Erythroblast (primary cell): Measurements from ENCODE around the gene ATG9A.

Experiments
- DNase-seq, 2 experiments: peaks; one replicate each; lab custom pipeline; 2025; lab: John Stamatoyannopoulos, UW
- GATA1 ChIP-seq: IDR thresholded peaks from 2 replicates; pipeline ENCODE4 v1.6.1; 2011; ENCODE audit warnings: low read depth, mild to moderate bottlenecking, control low read depth, low read length, moderate library complexity
- POLR2A ChIP-seq: IDR thresholded peaks from 2 replicates; pipeline ENCODE4 v1.6.1; 2011; ENCODE audit warnings: mild to moderate bottlenecking, low read length

ATG9A gene

GRCh38 chr2:219198974-219199373, 30.5 kb downstream of the ATG9A start:
- no peak for TF ChIP-seq POLR2A
- no peak for TF ChIP-seq GATA1
- DNase-seq, result no peak

- no peak for DNase-seq
- no peak for TF ChIP-seq POLR2A
- no peak for TF ChIP-seq GATA1
These were observed 32.0 kb downstream of the ATG9A start for GRCh38 chr2:219197388-219197787.

GRCh38 chr2:219186754-219187456, 42.5 kb downstream of the ATG9A start:
- TF ChIP-seq POLR2A (peak; percentile 23), GATA1 (no peak)
- DNase-seq, result no peak

- no peak for DNase-seq
- TF ChIP-seq GATA1 (no peak), POLR2A (no peak)
These were observed 45.3 kb downstream of the ATG9A start for GRCh38 chr2:219184121-219184520.

- no peak for TF ChIP-seq POLR2A
- TF ChIP-seq GATA1, result no peak
These were observed 46.2 kb downstream of the ATG9A start for GRCh38 chr2:219183151-219183772.

GRCh38 chr2:219182331-219183150, 46.9 kb downstream of the ATG9A start:
- no peak for DNase-seq

More at GRCh38 chr2:219183151-219183772, 46.2 kb downstream of the ATG9A start:
- no peak for DNase-seq

GRCh38 chr2:219181531-219181930, 47.9 kb downstream of the ATG9A start:
- no peak for DNase-seq
- TF ChIP-seq GATA1 (no peak), POLR2A (no peak)

More at GRCh38 chr2:219182331-219183150, 46.9 kb downstream of the ATG9A start:
- TF ChIP-seq POLR2A (no peak), GATA1 (no peak)

- no peak for DNase-seq
- no peak for TF ChIP-seq POLR2A
- TF ChIP-seq GATA1, result no peak
These were observed 48.5 kb downstream of the ATG9A start for GRCh38 chr2:219180961-219181360.

GRCh38 chr2:219179601-219180465, 49.6 kb downstream of the ATG9A start:
- no peak for DNase-seq
- TF ChIP-seq GATA1 (no peak), POLR2A (no peak)

- peak; percentile 74 to 84 for DNase-seq
- TF ChIP-seq GATA1 (no peak), POLR2A (no peak)
These were observed 50.9 kb downstream of the ATG9A start for GRCh38 chr2:219178377-219179175.

GRCh38 chr2:219177552-219178376, 51.7 kb downstream of the ATG9A start, which contains the start of gene RETREG2:
Gene RETREG2 (plus strand): TSS chr2:219178275. CDS start chr2:219178353, 78 bp downstream.
- peak; percentile 97 to 98 for DNase-seq
- TF ChIP-seq GATA1, result no peak
- peak; percentile 97 for TF ChIP-seq POLR2A
